ENCODE measurements around the gene C19orf85. TPM values are rescaled to one million over a fixed set of nuclear protein-coding genes. Genes with fewer than 3 reads are reported as not detected.
"Not testable (repeated sequence)": the region's sequence is repeated elsewhere in the genome, so short reads cannot be mapped to it uniquely, and the experiment has no call there.

C19orf85 gene
- total RNA-seq, 1 donor from 2014 or later: 3.9 TPM

DNA sequence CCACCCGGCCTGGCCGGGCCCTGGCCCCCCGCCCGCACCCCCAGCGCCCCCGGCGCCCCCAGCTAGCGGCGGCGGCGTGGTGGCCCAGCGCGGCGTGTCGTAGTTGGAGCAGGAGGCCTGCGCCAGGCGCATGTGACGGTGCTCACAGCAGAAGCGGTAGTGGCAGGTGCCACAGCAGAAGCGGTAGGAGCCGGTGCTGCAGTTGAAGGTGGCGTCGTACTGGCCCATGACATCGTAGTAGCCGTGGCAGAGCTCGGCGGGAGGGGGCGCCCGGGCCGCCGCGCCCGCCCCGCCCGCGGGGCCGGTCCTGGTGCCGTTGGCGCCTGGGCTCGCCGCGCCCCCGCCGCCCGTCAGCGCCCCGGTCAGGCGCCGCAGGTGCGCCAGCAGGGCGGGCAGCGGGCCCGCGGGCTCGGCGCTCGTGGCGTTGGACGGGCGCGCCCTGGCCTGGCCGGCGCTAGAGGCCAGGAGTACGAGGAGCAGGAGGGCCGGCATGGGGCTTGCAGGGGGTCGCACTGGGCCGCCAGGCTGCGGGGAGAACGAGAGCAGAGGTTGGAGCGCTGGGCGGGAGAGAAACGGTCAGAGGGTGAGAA, 22.1 kb downstream of the C19orf85 start:
- DNase-seq (ENCODE audit: low spot score): no peak

DNA sequence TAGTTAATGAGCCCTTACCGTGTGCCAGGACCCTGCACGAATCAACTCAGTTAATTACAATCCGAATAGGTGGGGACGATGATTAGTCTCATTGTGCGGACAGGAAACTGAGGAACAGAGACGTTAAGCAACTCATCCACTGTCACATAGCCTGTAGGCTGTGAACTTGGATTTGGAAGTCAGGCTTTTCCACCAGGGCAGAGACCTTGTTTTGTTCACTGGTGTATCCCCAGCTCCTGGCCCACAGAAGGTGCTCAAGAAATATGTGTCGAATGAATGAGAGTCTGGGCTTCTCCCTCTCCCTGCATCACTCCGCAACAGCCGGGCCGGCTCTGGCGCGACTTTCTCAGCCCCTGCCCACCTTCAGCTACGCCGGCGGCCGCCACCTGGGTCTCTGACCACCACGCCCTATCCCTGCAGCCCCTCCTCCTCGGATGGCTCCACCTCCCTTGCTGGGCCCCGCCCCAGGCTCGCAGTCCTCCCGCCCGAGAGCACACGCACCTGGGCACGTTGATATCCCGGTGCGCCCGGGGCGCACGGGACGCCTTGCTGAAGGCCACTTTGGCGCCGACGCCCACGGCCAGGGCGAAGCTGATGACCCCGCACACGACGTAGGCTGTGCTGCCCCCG, 22.7 kb downstream of the C19orf85 start:
- no peak for DNase-seq (ENCODE audit: low spot score)

DNA sequence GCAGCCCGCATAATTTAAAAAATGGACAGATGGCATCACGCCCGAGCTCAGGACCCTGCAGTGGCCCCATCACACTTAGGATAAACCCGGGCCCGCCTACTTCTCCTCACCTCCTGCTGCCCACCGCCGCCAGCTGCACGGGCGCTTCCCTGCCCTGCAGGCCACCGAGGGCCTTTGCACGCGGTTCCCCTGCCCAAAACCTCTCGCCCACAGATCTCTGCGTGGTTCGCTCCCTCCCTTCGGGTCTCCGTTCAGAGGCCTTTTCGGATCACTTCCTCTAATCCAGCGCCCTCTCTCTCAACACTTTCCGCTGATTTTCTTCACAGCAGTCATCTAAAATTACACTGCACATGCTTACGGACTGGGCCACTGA, 23.2 kb downstream of the C19orf85 start:
- DNase-seq (ENCODE audit: low spot score): no peak

DNA sequence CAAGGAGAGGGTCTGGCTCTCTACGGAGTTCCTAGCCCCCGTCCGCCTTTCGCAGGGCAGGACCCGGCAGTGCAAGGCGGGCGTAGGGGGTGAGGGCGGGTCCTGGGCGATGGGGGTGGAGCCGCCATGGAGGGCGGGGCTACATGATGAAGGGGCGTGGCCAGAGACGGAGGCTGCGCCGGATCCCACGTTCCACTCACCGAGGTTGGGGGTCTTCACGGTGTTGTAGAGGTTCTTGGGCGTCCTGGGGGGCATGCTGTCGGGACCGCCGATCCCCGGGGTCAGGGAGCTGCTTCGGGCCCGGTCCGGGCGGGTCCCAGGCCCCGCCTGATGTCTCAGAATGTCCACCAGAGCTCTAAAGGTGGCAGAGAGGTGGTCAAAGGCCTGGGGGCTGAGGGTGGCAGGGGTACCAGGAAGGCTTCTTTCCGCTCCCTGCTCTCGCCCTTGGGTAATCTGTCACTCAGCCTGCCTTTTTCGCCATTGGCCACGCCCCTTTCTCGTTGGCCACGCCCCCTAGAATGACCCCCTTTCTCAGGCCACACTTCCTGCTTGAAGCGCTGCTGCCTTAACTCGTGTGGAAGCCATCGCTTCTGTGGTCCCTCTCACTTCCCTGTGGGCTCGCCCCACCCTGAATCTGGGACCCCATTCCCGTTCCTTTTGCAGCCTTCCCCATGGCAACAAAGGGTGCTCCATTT, 24.0 kb downstream of the C19orf85 start:
- DNase-seq (ENCODE audit: low spot score): no peak

DNA sequence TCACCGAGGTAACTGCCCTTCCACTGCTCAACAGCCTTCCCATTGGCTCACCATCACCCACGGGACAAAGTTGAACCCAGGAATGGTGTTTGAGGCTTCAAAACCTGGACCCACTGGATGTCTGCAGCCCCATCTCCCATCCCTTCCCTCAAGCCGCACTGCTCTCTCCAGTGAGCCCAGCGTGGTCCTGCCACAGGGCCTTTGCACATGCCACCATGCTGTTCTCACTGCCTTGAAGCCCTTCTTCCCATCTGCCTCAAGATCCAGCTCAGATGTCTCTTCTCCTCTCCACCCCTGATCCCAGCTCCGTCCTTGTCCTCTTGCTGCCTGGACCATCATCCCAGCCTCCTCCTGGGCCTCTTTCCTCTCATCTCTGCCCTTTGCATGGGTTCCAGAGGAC, 25.5 kb downstream of the C19orf85 start:
- no peak for DNase-seq (ENCODE audit: low spot score)

DNA sequence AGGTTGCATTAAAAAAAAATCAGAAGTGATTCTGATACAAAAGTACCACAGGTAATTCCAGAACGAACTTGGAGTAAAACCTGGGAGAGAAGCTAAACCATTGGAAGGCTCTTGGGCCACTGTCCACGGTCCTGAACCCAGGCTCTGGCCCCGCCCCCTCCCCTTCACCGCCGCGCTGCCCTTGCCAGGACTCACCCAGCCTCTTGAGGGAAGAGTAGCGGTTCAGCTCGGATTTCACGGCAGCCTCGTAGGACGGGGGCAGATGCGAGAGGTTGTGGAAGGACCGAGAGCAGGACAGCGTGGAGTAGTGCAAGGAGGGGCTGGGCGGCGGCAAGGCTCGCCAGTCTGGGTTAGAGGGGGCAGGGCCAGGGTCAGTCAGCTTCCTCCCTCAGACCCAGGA, 27.1 kb downstream of the C19orf85 start:
- DNase-seq (ENCODE audit: low spot score): peak; percentile 62

DNA sequence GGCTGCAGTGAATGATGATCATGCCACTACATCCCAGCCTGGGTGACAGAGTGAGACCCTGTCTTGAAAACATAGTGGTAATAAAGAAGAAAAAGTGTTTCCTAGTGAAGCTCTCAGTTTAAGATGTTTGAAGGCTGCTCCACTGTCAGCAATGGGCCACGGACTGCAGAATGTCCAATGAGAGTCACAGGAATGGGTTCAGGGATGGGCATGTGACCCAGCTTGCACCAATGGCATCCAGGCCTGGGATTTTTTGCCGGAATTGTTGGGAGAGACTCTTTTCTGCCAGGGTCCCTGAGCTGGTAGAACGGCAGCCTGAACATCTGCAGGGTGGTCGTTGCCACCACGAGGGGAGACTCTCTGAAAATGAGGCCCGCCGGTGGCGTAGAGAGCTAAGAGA, 27.7 kb downstream of the C19orf85 start:
- no peak for DNase-seq (ENCODE audit: low spot score)

DNA sequence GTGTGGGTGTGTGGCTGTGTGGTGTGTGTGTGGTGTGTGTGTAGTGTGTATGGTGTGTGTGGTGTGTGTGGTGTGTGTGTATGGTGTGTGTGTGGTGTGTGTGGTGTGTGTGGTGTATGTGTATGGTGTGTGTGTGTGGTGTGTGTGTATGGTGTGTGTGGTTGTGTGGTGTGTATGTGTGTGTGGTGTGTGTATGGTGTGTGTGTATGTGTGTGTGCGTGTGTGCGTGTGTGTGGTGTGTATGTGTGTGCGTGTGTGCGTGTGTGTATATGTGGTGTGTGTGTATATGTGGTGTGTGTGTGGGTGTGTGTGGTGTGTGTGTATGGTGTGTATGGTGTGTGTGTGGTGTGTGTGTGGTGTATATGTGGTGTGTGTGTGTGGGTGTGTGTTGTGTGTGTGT, 29.5 kb downstream of the C19orf85 start:
- no peak for DNase-seq (ENCODE audit: low spot score)

DNA sequence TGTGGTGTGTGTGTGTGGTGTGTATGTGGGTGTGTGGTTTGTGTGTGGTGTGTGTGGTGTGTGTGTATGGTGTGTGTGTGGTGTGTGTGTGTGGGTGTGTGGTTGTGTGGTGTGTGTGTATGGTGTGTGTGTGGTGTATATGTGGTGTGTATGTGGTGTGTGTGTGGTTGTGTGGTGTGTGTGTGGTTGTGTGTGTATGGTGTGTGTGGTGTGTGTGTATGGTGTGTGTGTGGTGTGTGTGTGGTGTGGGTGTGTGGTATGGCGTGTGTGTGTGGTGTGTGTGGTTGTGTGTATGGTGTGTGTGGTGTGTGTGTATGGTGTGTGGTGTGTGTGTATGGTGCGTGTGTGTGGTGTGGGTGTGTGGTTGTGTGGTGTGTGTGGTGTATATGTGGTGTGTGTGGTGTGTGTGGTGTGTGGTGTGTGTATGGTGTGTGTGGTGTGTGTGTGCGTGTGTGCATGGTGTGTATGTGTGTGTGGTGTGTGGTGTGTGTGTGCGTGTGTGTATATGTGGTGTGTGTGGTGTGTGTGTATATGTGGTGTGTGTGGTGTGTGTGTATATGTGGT, 30.1 kb downstream of the C19orf85 start:
- DNase-seq (ENCODE audit: low spot score): no peak

DNA sequence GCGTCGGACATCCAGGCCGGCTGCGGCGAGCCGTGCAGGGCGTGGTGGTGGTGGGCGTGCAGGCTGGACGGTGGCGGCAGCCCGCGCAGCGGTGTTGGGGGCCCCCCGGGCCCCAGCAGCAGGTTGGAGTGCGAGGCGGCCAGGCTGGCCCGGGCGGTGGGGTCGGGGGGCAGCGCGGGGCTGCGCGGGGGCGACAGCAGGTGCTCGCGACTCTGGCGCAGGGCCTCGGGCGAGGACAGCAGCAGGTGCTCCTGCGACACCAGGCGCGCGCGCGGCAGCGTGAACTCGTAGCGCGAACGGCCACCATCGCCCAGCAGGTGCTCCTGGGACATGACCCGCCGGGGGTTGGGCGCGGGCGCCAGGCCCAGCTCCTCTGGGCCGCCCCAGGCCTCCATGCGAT, 31.3 kb downstream of the C19orf85 start:
- no peak for DNase-seq (ENCODE audit: low spot score)

DNA sequence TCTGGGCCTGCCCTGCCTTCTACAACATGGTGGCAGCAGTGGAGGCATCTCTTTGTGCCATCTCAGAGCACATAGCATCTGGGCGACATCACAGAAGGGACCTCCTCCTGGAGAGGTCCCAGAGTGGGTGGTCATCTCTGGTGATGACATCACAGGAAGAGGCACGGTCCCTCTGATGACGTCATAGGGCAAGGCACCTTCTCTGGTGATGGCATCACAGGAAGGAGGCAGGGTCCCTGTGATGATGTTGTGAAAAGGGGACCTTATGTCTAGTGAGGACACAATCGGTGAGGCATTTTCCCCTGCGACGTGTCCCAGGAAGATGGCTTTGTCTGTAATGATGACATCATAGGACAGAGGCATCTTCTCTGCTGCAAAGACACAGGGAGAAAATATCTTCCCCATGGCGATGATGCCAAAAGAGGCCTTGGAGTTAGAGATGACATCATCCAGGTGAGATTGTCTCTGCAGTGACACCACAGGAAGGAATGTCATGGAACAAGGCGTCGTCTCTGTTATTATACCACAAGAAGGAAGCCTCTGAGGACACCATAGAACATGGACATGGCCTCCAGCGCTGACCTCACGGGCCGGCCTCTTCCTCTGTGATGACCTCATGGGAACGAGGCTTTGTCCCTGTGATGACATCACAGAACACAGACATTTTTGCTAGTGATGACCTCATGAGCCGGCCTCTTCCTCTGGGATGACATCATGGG, 32.2 kb downstream of the C19orf85 start:
- DNase-seq (ENCODE audit: low spot score): no peak

DNA sequence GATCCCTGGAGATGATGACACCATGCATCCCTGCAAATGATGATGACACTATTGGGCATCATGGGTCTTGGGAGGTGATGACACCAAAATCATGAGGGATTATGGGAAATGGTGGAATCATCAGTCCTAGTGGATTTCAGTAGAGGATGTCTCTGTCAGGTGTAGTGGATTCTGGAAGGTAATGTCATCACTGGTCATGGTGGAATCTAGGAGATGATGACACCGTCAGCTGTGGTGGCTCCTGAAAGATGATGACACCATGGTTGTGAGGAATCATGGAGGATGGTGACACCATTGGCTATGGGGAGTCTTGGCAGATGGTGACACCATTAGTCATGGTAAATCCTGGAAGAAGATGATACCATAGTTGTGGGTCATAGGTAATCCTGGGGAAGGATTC, 33.4 kb downstream of the C19orf85 start:
- DNase-seq (ENCODE audit: low spot score): no peak

DNA sequence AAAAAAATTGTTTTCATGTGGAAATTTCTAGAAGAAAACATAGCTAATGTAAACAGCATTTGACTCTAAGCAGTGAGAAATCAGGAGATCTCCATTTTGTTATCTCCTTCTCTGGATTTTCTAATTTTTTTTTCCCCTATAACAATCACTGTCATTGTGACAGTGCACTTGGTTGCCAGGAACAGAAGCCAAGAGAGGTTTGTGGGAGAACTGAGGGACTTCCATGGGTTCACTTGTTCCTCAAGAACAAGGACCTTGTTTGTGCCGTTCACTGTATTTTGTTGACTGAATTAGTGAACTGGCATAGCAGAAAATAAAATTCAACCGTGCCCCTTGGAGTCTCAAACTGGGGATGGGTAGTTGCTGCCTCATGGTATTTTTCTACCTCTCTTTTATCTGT, 38.5 kb downstream of the C19orf85 start:
- DNase-seq (ENCODE audit: low spot score): no peak

DNA sequence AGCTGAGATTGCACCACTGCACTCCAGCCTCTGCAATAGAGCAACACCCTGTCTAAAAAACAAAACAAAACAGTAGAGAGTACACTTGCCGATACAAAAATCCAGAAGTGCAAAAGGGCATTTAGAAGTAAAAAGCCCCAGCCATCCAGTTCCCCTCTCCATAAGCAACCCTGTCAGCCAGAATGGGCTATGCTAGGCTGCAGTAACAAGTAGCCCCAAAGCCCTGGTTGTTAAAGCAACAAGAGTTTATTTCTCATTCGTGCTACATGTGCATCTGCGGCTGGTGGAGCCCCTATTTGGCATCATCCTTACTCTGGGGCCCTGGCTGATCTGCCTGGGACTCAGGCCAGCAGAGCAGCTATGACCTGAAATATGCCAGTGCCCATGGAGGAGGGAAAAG, 40.0 kb downstream of the C19orf85 start:
- DNase-seq (ENCODE audit: low spot score): no peak

DNA sequence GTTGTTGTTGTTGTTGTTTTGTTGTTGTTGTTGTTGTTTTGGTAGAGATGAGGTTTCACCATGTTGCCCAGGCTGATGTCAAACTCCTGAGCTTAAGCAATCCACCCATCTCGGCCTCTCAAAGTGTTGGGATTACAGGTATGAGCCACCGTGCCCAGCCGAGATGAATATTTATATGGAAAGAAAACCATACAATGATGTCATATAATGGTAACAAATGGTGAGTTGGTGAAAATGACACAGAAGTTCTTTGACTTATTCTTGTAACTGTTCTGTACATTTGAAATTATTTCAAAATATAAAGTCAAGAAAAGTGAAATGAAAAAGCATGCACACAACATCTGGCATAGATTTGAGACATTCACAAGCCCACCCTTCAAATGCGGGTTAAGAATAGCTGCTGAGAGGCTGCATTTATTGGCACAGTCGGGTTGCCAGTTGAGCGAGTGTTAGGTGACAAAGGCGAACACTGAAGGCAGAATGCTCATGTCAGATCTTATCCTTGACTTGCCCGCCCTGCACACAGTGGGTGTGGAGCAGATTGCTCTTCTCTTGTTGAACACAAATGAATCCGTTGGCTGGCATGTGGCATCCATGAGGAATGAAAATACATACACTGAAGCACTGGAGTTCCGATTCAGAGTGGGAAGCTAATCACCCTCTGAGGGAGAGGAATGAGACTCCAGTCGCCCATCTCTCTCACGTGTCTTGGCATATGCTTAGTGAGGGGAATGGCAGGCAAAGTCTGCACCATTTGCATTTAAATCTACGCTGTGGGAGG, 41.1 kb downstream of the C19orf85 start:
- DNase-seq (ENCODE audit: low spot score): no peak

DNA sequence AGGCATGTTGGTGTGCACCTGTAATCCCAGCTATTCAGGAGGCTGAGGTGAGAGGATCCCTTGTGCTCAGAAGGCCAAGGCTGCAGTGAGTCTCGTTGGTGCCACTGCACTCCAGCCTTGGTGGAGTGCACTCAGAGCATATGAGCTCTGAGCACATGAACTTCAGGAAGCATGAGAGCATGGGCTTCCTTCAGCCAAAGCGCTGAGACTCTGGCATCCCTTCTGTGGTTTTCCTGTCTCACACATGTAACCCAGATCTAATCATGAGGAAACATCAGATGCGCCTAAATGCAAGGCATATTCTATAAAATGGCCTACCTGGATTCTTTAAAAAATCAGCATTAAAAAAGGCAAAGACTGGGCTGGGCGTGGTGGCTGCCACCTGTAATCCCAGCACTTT, 43.3 kb downstream of the C19orf85 start:
- not testable (repeated sequence) for DNase-seq (ENCODE audit: low spot score)

DNA sequence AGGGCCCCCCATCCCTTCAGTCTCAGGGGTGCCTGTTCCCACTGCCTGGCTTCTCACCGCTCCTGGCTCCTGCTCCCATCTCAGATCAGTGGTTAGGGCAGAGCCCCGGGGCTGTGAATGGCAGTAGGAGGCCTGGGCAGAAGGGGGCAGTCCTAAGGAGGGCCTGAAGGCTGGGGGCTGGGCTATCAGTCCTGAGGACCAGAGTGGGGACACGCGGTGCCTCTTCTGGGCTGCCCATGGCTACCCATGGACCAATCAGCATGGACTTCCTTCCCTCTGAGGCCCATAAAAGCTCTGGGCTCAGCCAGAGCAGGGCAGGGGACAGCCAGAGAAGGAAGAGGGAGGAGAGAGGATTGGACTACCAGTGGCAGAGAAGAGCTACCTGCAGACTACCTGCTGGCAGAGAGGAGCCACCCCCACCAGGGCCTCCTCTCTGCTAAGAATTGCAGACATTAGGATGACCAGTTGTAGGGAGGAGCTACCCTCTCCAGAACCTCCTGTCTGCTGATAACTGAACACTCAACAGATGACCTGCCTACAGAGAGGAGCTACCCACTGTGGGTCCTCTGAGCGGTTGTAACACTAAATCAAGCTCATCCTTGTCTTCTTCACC, 44.8 kb downstream of the C19orf85 start:
- DNase-seq (ENCODE audit: low spot score): no peak

DNA sequence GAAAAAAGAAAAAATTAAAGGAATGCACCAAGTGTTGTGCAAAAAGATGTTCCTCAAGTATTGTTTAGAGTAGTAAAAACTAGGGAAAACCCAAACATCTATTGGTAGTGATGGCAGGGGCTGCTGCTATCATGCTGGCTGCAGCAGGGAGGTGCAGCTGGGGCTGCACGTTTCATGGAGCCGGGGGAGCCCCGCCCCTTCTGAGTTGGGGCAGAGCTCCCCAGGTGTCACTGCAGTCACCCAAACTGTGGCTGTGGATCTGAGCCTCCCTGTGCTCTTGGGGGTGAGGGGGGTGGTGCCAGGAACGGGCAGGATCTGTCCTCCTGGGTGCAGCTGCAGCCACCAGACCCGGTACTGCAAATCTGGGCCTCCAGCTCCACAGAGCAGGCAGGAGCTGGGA, 45.4 kb downstream of the C19orf85 start:
- DNase-seq (ENCODE audit: low spot score): no peak

DNA sequence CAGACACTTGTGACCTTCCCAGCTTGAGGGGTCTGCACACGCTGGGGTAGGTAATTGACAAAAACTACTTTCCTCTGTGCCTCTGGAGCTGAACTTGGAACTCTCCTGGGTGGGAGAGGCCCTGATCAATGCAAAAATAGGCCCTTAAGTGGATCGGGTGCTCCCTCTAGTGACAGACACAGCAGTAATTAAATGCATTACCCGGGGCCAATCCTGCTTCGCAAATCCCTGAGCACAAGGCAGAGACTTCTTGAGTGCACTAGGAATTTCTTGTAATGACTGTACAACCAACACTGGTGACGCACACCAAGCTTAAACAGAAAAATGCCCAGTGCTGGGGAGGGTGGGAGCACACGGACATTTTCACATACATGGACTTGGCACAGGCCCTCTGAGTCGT, 46.4 kb downstream of the C19orf85 start:
- DNase-seq (ENCODE audit: low spot score): peak; percentile 82
